CD8-positive, alpha-beta memory T cell (primary cell): ENCODE results near the gene POMT2. TPM values are rescaled to one million over a fixed set of nuclear protein-coding genes. Genes with fewer than 3 reads are reported as not detected.
A peak's percentile ranks its signal among the peaks of the same experiment; 100 is the strongest.
"Not testable (repeated sequence)": the region's sequence is repeated elsewhere in the genome, so short reads cannot be mapped to it uniquely, and the experiment has no call there.

Experiments
- CTCF ChIA-PET: fragments of 350-600 bp; sonication (Branson Sonifier 250); formaldehyde crosslinking; loops from one replicate; lab custom pipeline; 2021; ENCODE audit warnings: antibody characterized with exemption; lab: Charles Lee
- POLR2A ChIA-PET: fragments of 350-600 bp; sonication (Branson Sonifier 250); formaldehyde crosslinking; loops from one replicate; lab custom pipeline; 2021; ENCODE audit warnings: antibody characterized with exemption; lab: Charles Lee
- DNase-seq, 5 donors: peaks; one replicate each; pipeline versions ENCODE4 v3.0.0 to v3.0.0-alpha.2; 2020 to 2022; ENCODE audit warnings: mixed read lengths in 1 of 5
- H3K27ac ChIP-seq: one replicate; pipeline ENCODE4 v1.7.0; 2013; ENCODE audit warnings: low read depth, mild to moderate bottlenecking, low read length, moderate library complexity
- H3K27me3 ChIP-seq: 2 replicates; pipeline ENCODE4 v1.7.0; 2013; ENCODE audit warnings: low read length, mild to moderate bottlenecking; ENCODE audit not compliant: insufficient read depth, poor library complexity, severe bottlenecking
- H3K36me3 ChIP-seq: 2 replicates; pipeline ENCODE4 v1.7.0; 2013; ENCODE audit warnings: mild to moderate bottlenecking, low read length, moderate library complexity; ENCODE audit not compliant: insufficient read depth
- H3K4me1 ChIP-seq: 2 replicates; pipeline ENCODE4 v1.7.0; 2013; ENCODE audit warnings: mild to moderate bottlenecking, low read length, moderate library complexity; ENCODE audit not compliant: insufficient read depth
- H3K4me3 ChIP-seq: 2 replicates; pipeline ENCODE4 v1.7.0; 2013; ENCODE audit warnings: mild to moderate bottlenecking, low read length
- H3K9me3 ChIP-seq: 2 replicates; pipeline ENCODE4 v1.7.0; 2013; ENCODE audit warnings: mild to moderate bottlenecking, low read length
- H3K27ac Mint-ChIP-seq, 8 donors: one replicate each; pipeline ENCODE4 v1.8.0; 2020 to 2021; ENCODE audit warnings: mixed read lengths in 8 of 8, mild to moderate bottlenecking in 6 of 8, inconsistent platforms in 3 of 8, moderate library complexity in 3 of 8
- H3K27me3 Mint-ChIP-seq, 2 donors: one replicate each; pipeline ENCODE4 v1.8.0; 2020 to 2021; ENCODE audit warnings: mixed read lengths in 2 of 2, mild to moderate bottlenecking in 1 of 2, moderate library complexity in 1 of 2
- H3K36me3 Mint-ChIP-seq, 3 donors: one replicate each; pipeline ENCODE4 v1.8.0; 2020 to 2021; ENCODE audit warnings: mixed read lengths in 3 of 3, inconsistent platforms in 1 of 3, mild to moderate bottlenecking in 1 of 3
- H3K4me1 Mint-ChIP-seq, 3 donors: one replicate each; pipeline ENCODE4 v1.8.0; 2020 to 2021; ENCODE audit warnings: mixed read lengths in 3 of 3, inconsistent platforms in 1 of 3, mild to moderate bottlenecking in 1 of 3
- H3K4me3 Mint-ChIP-seq, 7 donors: one replicate each; pipeline ENCODE4 v1.8.0; 2020 to 2021; ENCODE audit warnings: mixed read lengths in 7 of 7, mild to moderate bottlenecking in 6 of 7, moderate library complexity in 4 of 7, inconsistent platforms in 2 of 7
- H3K9me3 Mint-ChIP-seq, 5 donors: one replicate each; pipeline ENCODE4 v1.8.0; 2020 to 2022; ENCODE audit warnings: mixed read lengths in 5 of 5, mild to moderate bottlenecking in 3 of 5, moderate library complexity in 2 of 5, inconsistent platforms in 1 of 5
- polyA plus RNA-seq: library from polyadenylated mRNA; unstranded; fragments of 300-500 nt; fragmentation: Illumina TruSeq; gene quantifications from one replicate; pipeline ENCODE4 v1.2.3, GENCODE V29; 2021
- total RNA-seq, 2 experiments: library from RNA; stranded (reverse); gene quantifications; one replicate each; pipeline ENCODE4 v1.2.3, GENCODE V29; 2021

The POMT2 gene
- total and polyA plus RNA-seq, 3 experiments from 2014 or later, result 1.7 to 21.6 (median 19.0) TPM

- H3K9me3 Mint-ChIP-seq, result no peaks in the 10 kb centered on the region
- CTCF ChIA-PET, result no interaction called here
- peaks cover 0 to 10% (median 0%) of the 10 kb centered on the region in 3 donors for H3K36me3 Mint-ChIP-seq
- POLR2A ChIA-PET, result no interaction called here
- Histone ChIP-seq H3K27ac (no peak overlapping the region), H3K36me3 (no peaks in the 10 kb centered on the region), H3K4me3 (no peak overlapping the region), H3K27me3 (no peaks in the 10 kb centered on the region), H3K4me1 (peaks cover 16% of the 10 kb centered on the region), H3K9me3 (no peaks in the 10 kb centered on the region)
- H3K4me1 Mint-ChIP-seq, result peaks cover 14 to 26% (median 21%) of the 10 kb centered on the region in 3 donors
- peaks cover 0 to 3% of the 10 kb centered on the region in 2 donors for H3K27me3 Mint-ChIP-seq
- DNase-seq, result no peak
- peak overlapping the region in 3 of 8 donors; percentile 46 to 98 (median 97) for H3K27ac Mint-ChIP-seq
- H3K4me3 Mint-ChIP-seq, result peak overlapping the region in 1 of 7 donors; percentile 98
Observed at GRCh38 chr14:77322951-77323350, 2.3 kb upstream of the POMT2 start.

GRCh38 chr14:77322250-77322902, 1.7 kb upstream of the POMT2 start:
- H3K36me3 ChIP-seq, result no peaks in the 10 kb centered on the region
- Mint-ChIP-seq H3K4me1 (peaks cover 14 to 26% (median 21%) of the 10 kb centered on the region in 3 donors), H3K9me3 (no peaks in the 10 kb centered on the region), H3K27ac (peak overlapping the region; percentile 96 to 99 (median 98)), H3K4me3 (peak overlapping the region; percentile 93 to 100 (median 98)), H3K36me3 (peaks cover 0 to 10% (median 0%) of the 10 kb centered on the region in 3 donors), H3K27me3 (peaks cover 0 to 3% of the 10 kb centered on the region in 2 donors)
- no peak for DNase-seq
- peak overlapping the region; percentile 94 for H3K27ac ChIP-seq
- no peaks in the 10 kb centered on the region for H3K27me3 ChIP-seq
- H3K9me3 ChIP-seq, result no peaks in the 10 kb centered on the region
- ChIA-PET CTCF (no interaction called here), POLR2A (interaction anchor here (0.5 to 2.7 kb wide), 6 partner anchors 55 to 478 kb away, joined by 3 to 21 read pairs (median 5); partner anchors contain the start of genes ADCK1, SAMD15, TMED8 and VIPAS39)
- peak overlapping the region; percentile 95 for H3K4me3 ChIP-seq
- peaks cover 16% of the 10 kb centered on the region for H3K4me1 ChIP-seq

- H3K4me1 ChIP-seq, result peaks cover 16% of the 10 kb centered on the region
- Mint-ChIP-seq H3K27me3 (peaks cover 0 to 3% of the 10 kb centered on the region in 2 donors), H3K9me3 (no peaks in the 10 kb centered on the region), H3K4me1 (peaks cover 14 to 26% (median 21%) of the 10 kb centered on the region in 3 donors), H3K36me3 (peaks cover 0 to 10% (median 0%) of the 10 kb centered on the region in 3 donors), H3K4me3 (peak overlapping the region; percentile 19 to 100 (median 93)), H3K27ac (peak overlapping the region in 6 of 8 donors; percentile 64 to 97 (median 95))
- POLR2A ChIA-PET, result interaction anchor here (2.7 kb wide), 1 partner anchor 57 kb away, joined by 21 read pairs; the partner anchor contains the start of genes SAMD15 and TMED8
- CTCF ChIA-PET, result interaction anchor here (1.0 to 1.6 kb wide), 3 partner anchors 58 to 443 kb away, joined by 3 read pairs; partner anchors contain the start of genes SAMD15 and TMED8
- no peaks in the 10 kb centered on the region for H3K36me3 ChIP-seq
- no peaks in the 10 kb centered on the region for H3K9me3 ChIP-seq
- no peaks in the 10 kb centered on the region for H3K27me3 ChIP-seq
- DNase-seq, result no peak
- H3K27ac ChIP-seq, result no peak overlapping the region
- no peak overlapping the region for H3K4me3 ChIP-seq
Observed at GRCh38 chr14:77319422-77319821, 1.3 kb downstream of the POMT2 start.

- H3K4me1 ChIP-seq, result peaks cover 16% of the 10 kb centered on the region
- POLR2A ChIA-PET, H3K9me3 ChIP-seq, DNase-seq, H3K27ac ChIP-seq, H3K27me3 ChIP-seq, H3K9me3 Mint-ChIP-seq, H3K4me3 Mint-ChIP-seq, H3K4me3 ChIP-seq, H3K27me3 Mint-ChIP-seq, H3K36me3 ChIP-seq: not testable (repeated sequence)
- peaks cover 0 to 10% (median 0%) of the 10 kb centered on the region in 3 donors for H3K36me3 Mint-ChIP-seq
- CTCF ChIA-PET, result interaction anchor here (1.0 to 1.3 kb wide), 2 partner anchors 58 to 140 kb away, joined by 3 read pairs; partner anchors contain the start of genes SAMD15 and TMED8
- H3K4me1 Mint-ChIP-seq, result peaks cover 14 to 26% (median 21%) of the 10 kb centered on the region in 3 donors
- peak overlapping the region in 2 of 8 donors; percentile 36 to 97 for H3K27ac Mint-ChIP-seq
Observed at GRCh38 chr14:77318756-77319155, 1.9 kb downstream of the POMT2 start.

GRCh38 chr14:77318006-77318553, 2.6 kb downstream of the POMT2 start:
- Histone ChIP-seq H3K36me3 (no peaks in the 10 kb centered on the region), H3K9me3 (no peaks in the 10 kb centered on the region), H3K4me3 (no peak overlapping the region), H3K27me3 (no peaks in the 10 kb centered on the region), H3K4me1 (peaks cover 16% of the 10 kb centered on the region), H3K27ac (no peak overlapping the region)
- no peaks in the 10 kb centered on the region for H3K9me3 Mint-ChIP-seq
- peaks cover 0 to 3% of the 10 kb centered on the region in 2 donors for H3K27me3 Mint-ChIP-seq
- ChIA-PET CTCF (no interaction called here), POLR2A (no interaction called here)
- peak overlapping the region in 3 of 8 donors; percentile 8 to 29 (median 15) for H3K27ac Mint-ChIP-seq
- peaks cover 0 to 10% (median 0%) of the 10 kb centered on the region in 3 donors for H3K36me3 Mint-ChIP-seq
- H3K4me1 Mint-ChIP-seq, result peaks cover 14 to 26% (median 21%) of the 10 kb centered on the region in 3 donors
- DNase-seq, result no peak
- no peak overlapping the region for H3K4me3 Mint-ChIP-seq

- Histone ChIP-seq H3K4me3 (no peak overlapping the region), H3K9me3 (no peaks in the 10 kb centered on the region), H3K27me3 (no peaks in the 10 kb centered on the region), H3K27ac (no peak overlapping the region), H3K4me1 (peaks cover 8% of the 10 kb centered on the region), H3K36me3 (no peaks in the 10 kb centered on the region)
- Mint-ChIP-seq H3K27ac (no peak overlapping the region), H3K4me1 (peaks cover 11 to 17% (median 12%) of the 10 kb centered on the region in 3 donors), H3K36me3 (peaks cover 0 to 10% (median 2%) of the 10 kb centered on the region in 3 donors), H3K9me3 (no peaks in the 10 kb centered on the region), H3K27me3 (peaks cover 0 to 3% of the 10 kb centered on the region in 2 donors), H3K4me3 (no peak overlapping the region)
- DNase-seq, result no peak
- ChIA-PET POLR2A (no interaction called here), CTCF (interaction anchor here (1.0 to 5.0 kb wide), 11 partner anchors 8 to 441 kb away, joined by 3 to 50 read pairs (median 9); partner anchors contain the start of genes SAMD15 and TMED8)
Observed at GRCh38 chr14:77316872-77317301, 3.8 kb downstream of the POMT2 start.

- no peaks in the 10 kb centered on the region for H3K36me3 ChIP-seq
- no peak overlapping the region for H3K27ac ChIP-seq
- H3K4me3 Mint-ChIP-seq, result peak overlapping the region in 1 of 7 donors; percentile 82
- DNase-seq, result no peak
- ChIA-PET CTCF (interaction anchor here (0.7 to 5.0 kb wide), 25 partner anchors 8 to 539 kb away, joined by 3 to 50 read pairs (median 4); partner anchors contain the start of genes SAMD15, TMED8 and ZDHHC22), POLR2A (no interaction called here)
- H3K27ac Mint-ChIP-seq, result peak overlapping the region in 2 of 8 donors; percentile 33 to 51
- no peaks in the 10 kb centered on the region for H3K27me3 ChIP-seq
- H3K36me3 Mint-ChIP-seq, result peaks cover 0 to 6% (median 4%) of the 10 kb centered on the region in 3 donors
- H3K9me3 Mint-ChIP-seq, result no peaks in the 10 kb centered on the region
- H3K4me1 Mint-ChIP-seq, result peaks cover 8 to 14% (median 9%) of the 10 kb centered on the region in 3 donors
- H3K4me1 ChIP-seq, result peaks cover 7% of the 10 kb centered on the region
- H3K27me3 Mint-ChIP-seq, result peaks cover 0 to 3% of the 10 kb centered on the region in 2 donors
- H3K9me3 ChIP-seq, result no peaks in the 10 kb centered on the region
- H3K4me3 ChIP-seq, result no peak overlapping the region
Observed at GRCh38 chr14:77316195-77316505, 4.5 kb downstream of the POMT2 start.
